Measurements from ENCODE around the gene WDR37.
"Not testable (repeated sequence)": the region's sequence is repeated elsewhere in the genome, so short reads cannot be mapped to it uniquely, and the experiment has no call there.

The WDR37 gene, protein sequence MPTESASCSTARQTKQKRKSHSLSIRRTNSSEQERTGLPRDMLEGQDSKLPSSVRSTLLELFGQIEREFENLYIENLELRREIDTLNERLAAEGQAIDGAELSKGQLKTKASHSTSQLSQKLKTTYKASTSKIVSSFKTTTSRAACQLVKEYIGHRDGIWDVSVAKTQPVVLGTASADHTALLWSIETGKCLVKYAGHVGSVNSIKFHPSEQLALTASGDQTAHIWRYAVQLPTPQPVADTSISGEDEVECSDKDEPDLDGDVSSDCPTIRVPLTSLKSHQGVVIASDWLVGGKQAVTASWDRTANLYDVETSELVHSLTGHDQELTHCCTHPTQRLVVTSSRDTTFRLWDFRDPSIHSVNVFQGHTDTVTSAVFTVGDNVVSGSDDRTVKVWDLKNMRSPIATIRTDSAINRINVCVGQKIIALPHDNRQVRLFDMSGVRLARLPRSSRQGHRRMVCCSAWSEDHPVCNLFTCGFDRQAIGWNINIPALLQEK
- total RNA-seq = 48.6 to 54.6 reads per million in 2 donors

DNA sequence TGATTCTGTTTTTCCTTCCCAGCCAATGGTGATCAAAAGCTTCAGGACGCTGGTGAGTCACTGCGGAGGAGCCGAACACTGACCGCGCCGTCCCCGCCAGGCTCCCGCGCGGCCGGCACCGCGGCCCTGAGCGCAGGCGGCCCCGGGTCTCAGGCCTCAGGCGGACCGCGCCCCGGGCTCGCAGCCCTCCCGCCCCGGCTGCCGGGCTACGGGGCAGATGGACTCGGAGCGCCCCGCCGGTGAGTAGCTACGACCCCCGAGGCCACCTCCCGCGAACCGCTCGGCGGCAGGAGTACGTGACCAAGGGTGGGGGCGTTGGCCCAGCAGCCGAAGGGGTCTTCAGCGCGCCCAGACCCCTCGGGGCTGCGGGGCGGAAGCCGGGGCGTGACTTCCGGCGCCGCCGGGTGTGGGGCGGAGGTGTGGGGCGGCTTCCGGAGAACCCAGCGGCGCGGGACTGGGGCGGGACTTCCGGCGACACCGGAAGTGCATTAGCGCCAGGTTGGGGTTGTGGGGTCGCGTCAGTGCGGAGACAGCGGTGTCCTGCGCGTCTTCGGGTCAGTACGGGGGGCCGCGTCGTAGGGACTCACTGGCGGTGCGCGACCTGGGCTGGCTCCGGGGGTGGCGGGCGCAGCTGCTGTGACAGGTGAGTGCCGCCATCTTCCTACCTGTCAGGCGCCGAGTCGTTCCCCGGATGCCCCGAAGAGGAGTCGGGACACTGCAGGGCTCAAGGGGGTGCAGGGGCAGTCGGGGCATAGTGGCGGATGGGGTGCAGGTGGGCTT, at the start of gene WDR37:
Gene WDR37, plus strand, starts transcription at position 60 of the 780 bp plus-strand sequence. CDS start 15,771 bp downstream, outside the sequence.
- peak; percentile 81 to 92 (median 83) for DNase-seq

DNA sequence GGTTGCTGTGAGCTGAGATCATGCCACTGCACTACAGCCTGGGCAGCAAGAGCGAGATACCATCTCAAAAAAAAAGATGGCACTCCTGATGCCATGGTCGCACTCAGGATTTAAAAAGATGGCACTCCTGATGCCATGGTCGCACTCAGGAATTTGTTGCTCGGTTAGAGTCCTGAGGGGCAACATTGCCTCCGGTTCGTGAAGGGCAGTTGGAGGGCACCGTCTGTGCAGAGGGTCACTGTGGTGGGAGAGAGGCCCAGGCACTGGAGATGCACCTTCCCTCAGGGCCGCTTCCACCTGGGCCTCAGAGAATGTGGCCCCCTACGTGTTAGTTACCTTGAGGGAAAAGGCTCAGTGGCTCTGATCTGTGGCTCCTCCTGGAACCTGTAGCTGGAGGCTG, 49.6 kb upstream of the WDR37 start:
- no peak for DNase-seq

DNA sequence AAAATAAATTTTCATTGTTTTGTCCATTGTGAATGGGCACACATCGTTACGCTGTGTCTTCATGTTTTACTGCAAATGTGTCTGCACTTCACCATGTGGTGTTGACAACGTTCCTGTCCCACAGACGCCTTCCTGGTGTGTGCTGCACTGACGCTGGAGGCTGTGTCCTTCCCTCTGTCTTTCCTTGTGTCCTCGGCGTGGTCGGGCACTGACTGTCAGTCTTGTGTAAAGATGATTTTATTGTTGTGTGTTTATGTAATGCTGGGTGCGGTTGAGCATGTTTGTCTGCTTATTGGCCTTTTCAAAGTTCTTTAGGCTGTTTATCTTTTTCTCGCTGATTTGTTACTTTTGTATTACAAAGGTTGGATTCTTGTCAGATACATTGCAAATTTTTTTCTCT, 48.6 kb upstream of the WDR37 start:
- no peak for DNase-seq

DNA sequence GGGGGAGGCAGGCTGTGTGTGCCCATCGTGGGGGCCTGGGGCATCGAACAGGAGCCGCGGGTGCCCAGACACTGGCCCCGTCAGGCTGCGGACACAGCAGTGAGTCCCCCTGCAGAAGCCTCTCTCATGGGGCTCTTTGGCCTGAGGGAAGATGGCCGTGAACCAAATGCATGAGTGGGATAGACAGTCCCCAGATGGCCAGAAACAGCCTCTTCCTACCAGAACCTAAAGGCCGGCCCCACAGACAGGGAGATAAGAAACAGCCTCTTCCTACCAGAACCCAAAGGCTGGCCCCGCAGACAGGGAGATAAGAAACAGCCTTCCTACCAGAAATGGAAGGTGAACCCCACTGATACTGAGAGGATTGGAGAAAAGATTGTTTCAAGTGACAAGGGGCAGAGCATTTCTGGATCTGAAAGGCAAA, 47.1 kb upstream of the WDR37 start:
- DNase-seq = no peak

DNA sequence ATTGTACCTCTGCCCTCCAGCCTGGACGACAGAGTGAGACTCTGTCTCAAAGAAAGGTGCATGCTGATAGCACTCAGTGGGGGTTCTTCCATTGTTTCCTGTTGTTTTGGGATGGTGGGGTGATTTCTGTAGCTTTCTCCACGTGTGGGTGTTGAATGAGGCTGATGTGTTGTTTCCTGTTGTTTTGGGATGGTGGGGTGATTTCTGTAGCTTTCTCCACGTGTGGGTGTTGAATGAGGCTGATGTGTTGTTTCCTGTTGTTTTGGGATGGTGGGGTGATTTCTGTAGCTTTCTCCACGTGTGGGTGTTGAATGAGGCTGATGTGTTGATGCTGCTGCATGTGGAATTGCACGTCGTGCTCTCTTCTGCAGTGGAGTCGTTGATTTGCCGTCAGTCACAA, 46.2 kb upstream of the WDR37 start:
- not testable (repeated sequence) for DNase-seq

DNA sequence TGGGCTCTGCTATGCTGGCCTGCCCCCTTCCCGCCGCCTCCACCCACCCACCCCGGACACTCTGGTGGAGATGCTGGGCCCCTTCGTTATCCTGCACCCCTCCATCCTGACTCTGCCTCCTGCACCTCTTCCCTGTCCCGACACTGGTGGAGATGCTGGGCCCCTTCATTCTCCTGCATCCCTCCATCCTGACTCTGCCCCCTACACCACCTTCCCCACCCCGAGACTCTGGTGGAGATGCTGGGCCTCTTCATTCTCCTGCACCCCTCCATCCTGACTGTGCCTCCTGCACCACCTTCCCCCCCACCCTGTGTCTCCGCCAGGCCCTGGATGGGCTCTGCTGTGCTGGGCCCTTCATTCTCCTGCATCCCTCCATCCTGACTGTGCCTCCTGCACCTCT, 45.5 kb upstream of the WDR37 start:
- DNase-seq = no peak

DNA sequence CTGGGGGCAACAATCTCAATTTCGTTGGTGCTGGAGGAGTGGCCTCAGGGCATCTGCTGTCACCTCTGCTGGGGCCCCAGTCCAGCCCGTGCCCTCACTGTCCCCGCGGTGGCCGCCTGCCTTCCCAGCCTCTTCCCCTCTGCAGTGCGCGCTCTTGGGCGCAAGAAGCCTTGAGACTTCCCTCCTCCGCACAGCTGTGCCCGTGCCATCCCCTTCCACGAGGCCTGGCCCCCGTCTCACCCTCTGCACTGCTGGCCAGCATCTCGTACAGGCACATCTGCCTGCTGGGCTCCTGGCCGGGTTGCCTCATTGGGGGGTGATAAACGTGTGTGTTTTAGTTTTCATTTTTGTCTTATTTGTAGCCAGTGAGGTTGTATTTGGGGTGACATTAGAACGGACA, 44.5 kb upstream of the WDR37 start:
- no peak for DNase-seq

DNA sequence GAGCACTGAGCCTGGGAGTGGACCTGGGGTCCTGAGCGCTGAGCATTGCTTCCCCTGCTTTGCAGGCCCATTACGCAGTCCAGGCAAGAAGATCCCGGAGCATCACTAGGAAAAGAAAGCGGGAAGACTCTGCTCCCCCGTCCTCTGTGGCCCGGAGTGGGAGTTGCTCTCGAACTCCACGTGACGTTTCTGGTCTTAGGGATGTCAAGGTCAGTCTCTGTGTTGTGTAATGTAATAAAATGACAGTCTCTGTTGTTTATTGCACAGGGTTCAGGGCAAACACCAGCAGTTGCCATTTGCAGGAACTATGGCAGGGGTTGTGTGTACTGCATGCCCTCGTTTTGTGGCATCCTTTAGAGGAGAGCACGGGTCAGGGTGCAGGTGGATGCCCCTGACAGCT, 40.5 kb upstream of the WDR37 start:
- DNase-seq = no peak

DNA sequence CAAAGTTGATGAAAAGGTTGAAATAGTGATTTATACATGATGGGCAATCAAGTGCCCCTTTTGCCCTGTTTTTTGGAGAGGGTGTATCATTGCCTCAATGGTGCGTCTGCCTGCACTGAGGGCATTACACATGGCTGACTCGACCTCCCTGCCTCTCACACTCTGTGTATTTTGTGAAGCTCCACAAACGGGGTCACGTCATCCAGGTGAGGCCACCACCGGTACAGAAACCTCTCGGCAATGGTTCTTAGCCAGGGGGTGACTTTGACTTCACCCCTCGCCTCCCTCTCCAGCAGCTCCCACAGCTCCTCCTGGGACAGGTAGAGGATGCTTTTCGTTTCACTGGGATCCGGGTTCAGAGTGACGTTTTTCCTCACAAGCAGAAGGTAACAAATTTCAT, 36.8 kb upstream of the WDR37 start:
- no peak for DNase-seq

DNA sequence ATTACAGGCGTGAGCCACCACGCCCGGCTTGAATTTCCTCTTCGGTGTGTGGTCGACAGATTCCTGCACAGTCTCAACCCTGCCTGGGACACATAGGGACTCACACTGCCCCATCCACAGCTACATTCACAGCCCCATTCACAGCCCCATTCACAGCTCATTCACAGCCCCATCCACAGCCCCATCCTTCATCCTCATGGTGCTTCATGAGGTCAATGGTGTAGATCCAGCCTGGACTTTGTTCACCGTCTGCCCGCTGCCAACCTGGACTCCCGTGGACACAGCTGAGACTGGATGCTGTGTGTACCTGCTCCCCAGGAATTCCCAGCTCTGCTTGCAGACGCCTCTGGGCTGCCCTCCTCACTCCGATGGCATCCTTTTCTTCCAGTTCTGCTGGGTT, 35.7 kb upstream of the WDR37 start:
- DNase-seq = no peak

DNA sequence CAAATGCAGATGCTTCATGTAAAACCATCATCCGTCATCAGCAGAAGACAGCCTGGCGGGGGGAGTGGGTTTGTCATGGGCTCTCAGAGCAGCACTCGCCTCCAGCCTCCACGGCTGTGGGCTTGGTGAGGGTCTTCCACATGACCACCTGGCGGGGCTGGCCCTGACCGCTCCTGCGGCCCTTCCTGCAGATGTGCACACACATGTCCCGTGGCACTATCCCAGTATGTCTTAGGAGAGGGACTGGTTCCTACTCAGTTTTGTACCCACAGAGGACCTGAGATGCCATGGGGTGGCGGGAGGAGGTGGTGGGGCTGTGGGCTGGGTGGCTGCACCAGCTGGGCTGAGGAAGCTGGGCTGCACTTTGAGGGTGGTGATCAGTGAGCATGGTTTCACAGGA, 35.2 kb upstream of the WDR37 start:
- no peak for DNase-seq

DNA sequence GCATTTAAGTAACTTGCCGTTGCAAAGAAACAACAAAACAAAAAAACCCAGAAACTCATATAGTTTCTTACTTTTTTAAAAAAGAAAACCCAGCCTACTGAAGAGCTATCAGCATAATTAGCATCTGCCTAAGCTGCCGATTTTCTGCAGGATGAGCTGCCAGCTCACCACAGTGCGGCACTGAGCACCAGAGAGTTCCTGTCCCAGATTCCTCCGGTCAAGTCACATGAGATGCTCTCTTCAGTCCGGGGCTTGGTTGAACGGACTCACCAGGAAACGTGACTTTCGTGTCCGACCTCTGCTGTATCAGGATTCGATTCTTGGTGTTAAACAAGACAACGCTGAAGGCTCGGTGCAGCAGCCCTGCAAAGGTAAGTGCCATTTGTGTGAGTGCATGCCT, 33.8 kb upstream of the WDR37 start:
- DNase-seq = no peak

DNA sequence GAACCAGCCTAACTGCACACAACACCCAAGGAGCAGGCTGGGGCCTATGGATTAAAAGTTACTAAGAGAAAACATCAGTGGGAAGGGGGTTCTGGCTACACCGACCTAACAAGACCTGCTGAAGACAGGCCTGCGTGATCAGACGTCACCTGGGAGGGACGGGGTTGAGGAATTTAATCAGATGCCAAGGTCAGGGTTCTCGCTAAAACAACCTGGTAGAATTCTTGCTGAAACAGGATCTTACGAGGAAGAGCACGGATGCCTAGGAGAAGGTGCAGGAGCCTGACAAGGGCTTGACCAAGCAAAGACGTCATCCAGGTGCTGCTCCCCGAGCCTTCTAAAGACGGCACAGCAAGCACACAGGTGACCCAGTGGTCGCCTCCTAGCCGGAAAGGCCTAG, 32.1 kb upstream of the WDR37 start:
- no peak for DNase-seq

DNA sequence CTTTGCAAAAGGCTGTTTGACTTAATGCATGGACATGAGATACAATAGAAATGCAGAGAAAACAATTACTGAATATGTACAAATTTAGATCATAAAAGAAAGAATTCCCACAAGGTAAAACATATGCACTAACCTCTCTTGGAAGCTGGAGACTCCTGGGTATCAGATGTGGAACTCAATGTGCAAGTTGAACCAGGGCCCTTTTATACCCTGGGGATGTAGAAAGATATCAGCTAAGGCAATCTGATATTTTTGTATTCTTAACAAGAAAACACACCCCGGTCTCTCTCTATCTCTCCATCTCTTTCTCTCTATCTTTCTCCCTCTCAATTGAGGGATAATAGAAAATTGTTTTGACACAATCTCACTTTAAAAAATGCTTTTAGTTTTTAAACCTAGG, 30.5 kb upstream of the WDR37 start, which contains the start of gene IDI2:
Gene IDI2, minus strand, starts transcription at position 177 of the 400 bp plus-strand sequence. CDS start 1,136 bp downstream, outside the sequence.
- no peak for DNase-seq

DNA sequence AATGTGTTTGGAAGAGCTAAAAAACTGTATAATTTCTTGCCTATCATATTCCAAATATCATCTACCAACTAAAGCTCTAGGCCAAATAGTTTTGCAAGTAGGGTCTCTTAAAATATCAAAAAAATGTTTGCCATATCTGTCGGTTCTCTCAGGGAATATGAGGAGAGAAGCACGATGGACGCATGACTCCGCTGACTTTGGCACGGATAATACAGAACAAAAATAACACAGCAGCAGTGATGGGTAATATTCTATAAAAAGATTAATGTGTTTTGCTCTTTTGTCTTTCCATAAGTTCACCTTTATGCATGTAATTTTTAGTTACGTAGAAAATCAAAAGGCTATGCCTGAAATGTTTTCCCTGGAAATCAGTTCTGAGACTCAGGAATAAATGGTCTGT, 29.6 kb upstream of the WDR37 start:
- DNase-seq = no peak

DNA sequence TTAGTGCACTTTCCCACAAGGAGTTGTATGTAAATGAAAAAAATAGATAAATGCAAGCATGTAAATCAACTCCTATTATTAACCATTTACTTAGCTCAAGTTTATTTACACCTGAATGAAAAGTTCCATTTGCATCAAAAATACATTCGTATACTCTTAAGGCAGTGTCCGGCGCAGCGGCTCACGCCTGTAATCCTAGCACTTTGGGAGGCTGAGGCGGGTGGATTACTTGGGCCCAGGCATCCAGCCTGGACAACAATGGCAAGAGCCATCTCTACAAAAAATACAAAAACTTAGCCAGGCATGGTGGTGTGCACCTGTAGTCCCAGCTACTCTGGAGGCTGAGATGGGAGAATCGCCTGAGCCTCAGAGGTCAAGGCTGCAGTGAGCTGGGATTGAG, 26.3 kb upstream of the WDR37 start:
- no peak for DNase-seq

DNA sequence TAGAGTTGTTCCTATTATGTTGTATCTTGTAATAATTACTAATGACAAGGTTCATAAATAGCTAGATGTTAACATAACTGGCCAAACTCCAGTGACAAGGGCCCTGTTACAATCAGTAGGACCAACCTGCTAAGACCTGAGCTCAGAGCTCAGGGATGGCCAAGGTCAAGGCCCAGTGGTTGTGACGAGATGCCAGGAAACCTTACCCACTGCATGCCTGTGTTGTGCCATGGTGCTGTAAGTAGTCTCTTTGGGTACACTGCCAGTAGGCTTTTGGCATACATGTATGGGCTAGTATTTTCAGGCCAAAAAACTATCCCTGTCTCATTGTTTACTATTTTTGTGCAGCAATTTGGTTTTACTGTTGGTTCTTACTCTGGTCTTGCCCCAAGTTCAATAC, 22.6 kb upstream of the WDR37 start:
- no peak for DNase-seq

DNA sequence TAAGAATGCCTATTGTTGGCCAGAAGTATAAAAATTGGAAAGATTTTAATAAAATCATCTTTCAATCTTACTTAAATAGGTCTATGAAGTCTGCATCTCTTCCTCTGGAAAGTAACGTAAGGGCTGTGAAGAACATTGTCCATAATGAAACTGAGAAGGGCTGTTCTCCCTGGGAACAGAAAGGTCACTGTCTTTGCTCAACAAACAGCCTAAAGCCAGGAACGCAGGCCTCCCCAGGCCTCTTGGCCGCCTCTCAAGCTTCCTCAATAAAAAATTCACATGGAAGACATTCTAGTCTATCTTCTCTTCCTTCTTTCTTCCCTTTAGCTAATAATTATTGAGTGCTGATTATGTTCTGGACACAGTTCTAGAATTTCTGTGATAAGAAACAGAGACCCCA, 21.4 kb upstream of the WDR37 start:
- no peak for DNase-seq

DNA sequence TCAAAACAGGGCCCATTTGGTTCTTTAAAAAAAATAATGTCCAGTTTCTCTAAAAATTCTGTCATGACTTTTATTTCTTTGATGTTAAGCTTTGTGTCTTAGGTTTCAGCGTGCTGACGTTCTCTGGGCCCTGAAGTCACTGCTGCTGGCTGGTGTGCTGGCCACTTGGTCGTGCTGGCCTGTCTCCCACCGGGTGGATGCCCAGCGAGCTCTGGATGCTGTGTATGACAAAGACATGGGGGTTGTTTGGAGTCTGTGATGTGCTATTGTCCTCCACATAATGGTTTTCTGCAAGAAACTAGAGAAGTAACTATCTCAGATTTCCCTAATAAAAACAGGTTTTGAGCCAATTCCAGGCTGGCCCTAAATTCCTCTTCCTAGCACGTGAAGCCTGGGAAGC, 21.0 kb upstream of the WDR37 start:
- DNase-seq = no peak

DNA sequence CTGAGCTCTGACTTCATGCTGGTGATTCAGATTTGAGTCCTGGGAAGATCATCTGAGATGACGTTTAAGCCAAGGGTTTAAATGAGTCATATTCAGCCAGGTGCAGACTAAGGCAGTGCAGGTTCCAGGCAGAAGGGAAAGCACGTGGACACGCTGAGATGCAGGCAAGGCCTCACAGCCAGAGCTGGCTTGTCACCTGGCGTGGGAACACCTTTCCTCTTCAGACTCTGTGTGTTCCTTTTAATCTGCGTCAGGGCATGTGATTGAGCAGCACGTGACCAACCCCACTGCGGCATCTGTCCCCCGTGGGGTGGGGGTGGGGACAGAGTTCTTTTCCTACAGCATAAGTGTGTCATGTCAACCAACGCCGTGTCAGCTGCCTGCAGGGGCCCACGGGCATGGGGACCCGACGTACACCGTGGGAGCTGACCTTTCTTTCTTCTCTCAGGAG, 19.8 kb upstream of the WDR37 start:
- DNase-seq = peak in 1 of 5 experiments; percentile 53

DNA sequence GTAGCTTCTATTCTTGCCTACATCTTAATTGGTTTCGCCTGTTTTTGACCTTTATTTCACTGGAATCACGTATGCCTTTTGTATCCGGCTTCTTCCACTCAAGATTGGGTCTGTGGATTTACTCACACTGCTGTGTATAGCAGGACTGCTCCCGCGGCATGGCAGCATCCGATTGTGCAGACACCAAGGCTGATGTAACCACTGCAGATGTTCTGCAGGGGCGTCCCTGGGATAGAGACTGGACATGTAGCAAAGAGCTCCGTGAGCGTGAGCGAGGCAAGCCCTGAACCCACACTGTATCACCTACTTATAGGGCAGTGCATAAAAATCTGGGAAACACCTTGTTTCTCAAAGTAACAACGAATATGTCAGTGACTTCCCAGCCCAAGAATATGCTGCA, 19.1 kb upstream of the WDR37 start:
- no peak for DNase-seq

DNA sequence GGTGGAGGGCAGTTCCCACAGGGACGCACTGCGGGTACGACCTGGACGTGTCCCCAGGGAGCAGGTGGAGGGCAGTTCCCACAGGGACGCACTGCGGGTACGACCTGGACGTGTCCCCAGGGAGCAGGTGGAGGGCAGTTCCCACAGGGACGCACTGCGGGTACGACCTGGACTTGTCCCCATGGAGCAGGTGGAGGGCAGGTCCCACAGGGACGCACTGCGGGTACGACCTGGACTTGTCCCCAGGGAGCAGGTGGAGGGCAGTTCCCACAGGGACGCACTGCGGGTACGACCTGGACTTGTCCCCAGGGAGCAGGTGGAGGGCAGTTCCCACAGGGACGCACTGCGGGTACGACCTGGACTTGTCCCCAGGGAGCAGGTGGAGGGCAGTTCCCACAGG, 17.4 kb upstream of the WDR37 start:
- DNase-seq = not testable (repeated sequence)

DNA sequence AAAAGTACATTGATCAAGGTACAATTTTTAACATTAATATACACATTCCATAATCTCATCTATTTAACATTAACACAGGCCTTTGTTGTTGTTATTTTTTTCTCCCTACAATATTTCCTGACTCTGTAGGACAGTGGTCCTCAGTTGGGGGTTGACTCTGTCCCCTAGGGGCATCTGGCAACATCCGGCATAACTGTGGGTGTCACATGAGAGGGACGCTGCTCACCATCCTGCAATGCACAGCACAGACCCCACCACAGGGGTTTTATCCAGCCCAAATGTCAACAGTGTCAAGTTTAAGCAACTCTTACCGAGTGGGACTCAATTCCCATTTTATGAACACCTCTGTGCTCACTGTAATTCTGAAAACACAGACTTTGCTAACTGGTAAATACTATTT, 16.1 kb upstream of the WDR37 start:
- no peak for DNase-seq

DNA sequence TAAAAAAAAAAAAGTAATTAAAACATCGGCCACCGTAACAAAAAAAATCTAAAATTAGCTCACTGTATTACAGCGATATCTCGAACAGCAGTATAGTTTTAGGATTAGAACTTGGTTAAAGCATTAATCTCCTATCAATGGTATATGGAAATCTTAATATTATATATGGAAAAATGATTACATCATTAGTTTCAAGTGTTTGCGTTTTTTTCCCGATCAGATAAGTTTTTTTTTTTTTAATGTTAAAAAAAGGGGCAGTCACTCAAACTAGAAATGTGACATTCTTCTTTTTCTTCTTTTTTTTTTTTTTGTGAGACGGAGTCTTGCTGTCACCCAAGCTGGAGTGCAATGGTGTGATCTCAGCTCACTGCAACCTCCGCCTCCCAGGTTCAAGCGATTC, 14.7 kb upstream of the WDR37 start:
- no peak for DNase-seq
